Measurements from ENCODE around the gene CASS4. TPM values are rescaled to one million over a fixed set of nuclear protein-coding genes. Genes with fewer than 3 reads are reported as not detected.

CASS4 gene
- total RNA-seq, 1 experiment from 2014 or later = 0.13 TPM

GRCh38 chr20:56454754-56455153 is 42.7 kb downstream of the CASS4 start:
- DNase-seq (ENCODE audit: low spot score) (no peak), ATAC-seq (no peak)
- CTCF ChIA-PET = interaction anchor here (0.5 kb wide), 1 partner anchor 1775 kb away, joined by 3 read pairs; no protein-coding TSS in a partner anchor
- TF ChIP-seq, protein P1, sequence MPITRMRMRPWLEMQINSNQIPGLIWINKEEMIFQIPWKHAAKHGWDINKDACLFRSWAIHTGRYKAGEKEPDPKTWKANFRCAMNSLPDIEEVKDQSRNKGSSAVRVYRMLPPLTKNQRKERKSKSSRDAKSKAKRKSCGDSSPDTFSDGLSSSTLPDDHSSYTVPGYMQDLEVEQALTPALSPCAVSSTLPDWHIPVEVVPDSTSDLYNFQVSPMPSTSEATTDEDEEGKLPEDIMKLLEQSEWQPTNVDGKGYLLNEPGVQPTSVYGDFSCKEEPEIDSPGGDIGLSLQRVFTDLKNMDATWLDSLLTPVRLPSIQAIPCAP (CRISPR knock-in tag; IDR thresholded peaks at IDR 0.05) = no peak
- TF ChIP-seq RORB (CRISPR knock-in tag; IDR thresholded peaks at IDR 0.05) (no peak), TEAD4 (CRISPR knock-in tag; IDR thresholded peaks at IDR 0.05) (no peak), USF1 (CRISPR knock-in tag; IDR thresholded peaks at IDR 0.05) (no peak), ZNF423 (CRISPR knock-in tag; IDR thresholded peaks at IDR 0.05) (no peak), GABPB1 (CRISPR knock-in tag; IDR thresholded peaks at IDR 0.05) (no peak), E2F4 (CRISPR knock-in tag; IDR thresholded peaks at IDR 0.05; ENCODE audit: borderline replicate concordance, low read depth) (no peak), ZNF232 (CRISPR knock-in tag; IDR thresholded peaks at IDR 0.05) (no peak), NFYB (CRISPR knock-in tag; conservative IDR thresholded peaks at IDR 0.05; ENCODE audit: low read depth) (no peak), CREM (CRISPR knock-in tag; IDR thresholded peaks at IDR 0.05) (no peak), ZNF317 (CRISPR knock-in tag; IDR thresholded peaks at IDR 0.05; ENCODE audit: borderline replicate concordance, low read depth) (no peak), ZNF425 (CRISPR knock-in tag; conservative IDR thresholded peaks at IDR 0.05) (no peak), MLX (CRISPR knock-in tag; IDR thresholded peaks at IDR 0.05) (no peak), ZNF138 (CRISPR knock-in tag; conservative IDR thresholded peaks at IDR 0.05) (no peak), NR2C2 (CRISPR knock-in tag; IDR thresholded peaks at IDR 0.05) (no peak), E2F5 (CRISPR knock-in tag; IDR thresholded peaks at IDR 0.05) (no peak), ATF2 (CRISPR knock-in tag; IDR thresholded peaks at IDR 0.05; ENCODE audit: borderline replicate concordance, low read depth) (no peak), FOXJ3 (CRISPR knock-in tag; IDR thresholded peaks at IDR 0.05; ENCODE audit: borderline replicate concordance) (no peak)
- TF ChIP-seq, protein P2, sequence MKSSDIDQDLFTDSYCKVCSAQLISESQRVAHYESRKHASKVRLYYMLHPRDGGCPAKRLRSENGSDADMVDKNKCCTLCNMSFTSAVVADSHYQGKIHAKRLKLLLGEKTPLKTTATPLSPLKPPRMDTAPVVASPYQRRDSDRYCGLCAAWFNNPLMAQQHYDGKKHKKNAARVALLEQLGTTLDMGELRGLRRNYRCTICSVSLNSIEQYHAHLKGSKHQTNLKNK (CRISPR knock-in tag; IDR thresholded peaks at IDR 0.05) = no peak
- TF ChIP-seq, protein P3, sequence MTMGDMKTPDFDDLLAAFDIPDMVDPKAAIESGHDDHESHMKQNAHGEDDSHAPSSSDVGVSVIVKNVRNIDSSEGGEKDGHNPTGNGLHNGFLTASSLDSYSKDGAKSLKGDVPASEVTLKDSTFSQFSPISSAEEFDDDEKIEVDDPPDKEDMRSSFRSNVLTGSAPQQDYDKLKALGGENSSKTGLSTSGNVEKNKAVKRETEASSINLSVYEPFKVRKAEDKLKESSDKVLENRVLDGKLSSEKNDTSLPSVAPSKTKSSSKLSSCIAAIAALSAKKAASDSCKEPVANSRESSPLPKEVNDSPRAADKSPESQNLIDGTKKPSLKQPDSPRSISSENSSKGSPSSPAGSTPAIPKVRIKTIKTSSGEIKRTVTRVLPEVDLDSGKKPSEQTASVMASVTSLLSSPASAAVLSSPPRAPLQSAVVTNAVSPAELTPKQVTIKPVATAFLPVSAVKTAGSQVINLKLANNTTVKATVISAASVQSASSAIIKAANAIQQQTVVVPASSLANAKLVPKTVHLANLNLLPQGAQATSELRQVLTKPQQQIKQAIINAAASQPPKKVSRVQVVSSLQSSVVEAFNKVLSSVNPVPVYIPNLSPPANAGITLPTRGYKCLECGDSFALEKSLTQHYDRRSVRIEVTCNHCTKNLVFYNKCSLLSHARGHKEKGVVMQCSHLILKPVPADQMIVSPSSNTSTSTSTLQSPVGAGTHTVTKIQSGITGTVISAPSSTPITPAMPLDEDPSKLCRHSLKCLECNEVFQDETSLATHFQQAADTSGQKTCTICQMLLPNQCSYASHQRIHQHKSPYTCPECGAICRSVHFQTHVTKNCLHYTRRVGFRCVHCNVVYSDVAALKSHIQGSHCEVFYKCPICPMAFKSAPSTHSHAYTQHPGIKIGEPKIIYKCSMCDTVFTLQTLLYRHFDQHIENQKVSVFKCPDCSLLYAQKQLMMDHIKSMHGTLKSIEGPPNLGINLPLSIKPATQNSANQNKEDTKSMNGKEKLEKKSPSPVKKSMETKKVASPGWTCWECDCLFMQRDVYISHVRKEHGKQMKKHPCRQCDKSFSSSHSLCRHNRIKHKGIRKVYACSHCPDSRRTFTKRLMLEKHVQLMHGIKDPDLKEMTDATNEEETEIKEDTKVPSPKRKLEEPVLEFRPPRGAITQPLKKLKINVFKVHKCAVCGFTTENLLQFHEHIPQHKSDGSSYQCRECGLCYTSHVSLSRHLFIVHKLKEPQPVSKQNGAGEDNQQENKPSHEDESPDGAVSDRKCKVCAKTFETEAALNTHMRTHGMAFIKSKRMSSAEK (CRISPR knock-in tag; IDR thresholded peaks at IDR 0.05; ENCODE audit: borderline replicate concordance) = no peak
- H3K4me1 Mint-ChIP-seq = no peaks in the 10 kb centered on the region
- H3K9me3 Mint-ChIP-seq = no peaks in the 10 kb centered on the region
- H3K27me3 Mint-ChIP-seq (ENCODE audit: low read depth) = peaks cover 10% of the 10 kb centered on the region; the same call in 1 of the 2 replicates
- no peak overlapping the region for H3K4me3 Mint-ChIP-seq
- H3K27ac Mint-ChIP-seq = no peak overlapping the region
- POLR2A ChIA-PET = no interaction called here
- no peaks in the 10 kb centered on the region for H3K36me3 Mint-ChIP-seq
